Measurements from ENCODE around the gene NPSR1.

DNA sequence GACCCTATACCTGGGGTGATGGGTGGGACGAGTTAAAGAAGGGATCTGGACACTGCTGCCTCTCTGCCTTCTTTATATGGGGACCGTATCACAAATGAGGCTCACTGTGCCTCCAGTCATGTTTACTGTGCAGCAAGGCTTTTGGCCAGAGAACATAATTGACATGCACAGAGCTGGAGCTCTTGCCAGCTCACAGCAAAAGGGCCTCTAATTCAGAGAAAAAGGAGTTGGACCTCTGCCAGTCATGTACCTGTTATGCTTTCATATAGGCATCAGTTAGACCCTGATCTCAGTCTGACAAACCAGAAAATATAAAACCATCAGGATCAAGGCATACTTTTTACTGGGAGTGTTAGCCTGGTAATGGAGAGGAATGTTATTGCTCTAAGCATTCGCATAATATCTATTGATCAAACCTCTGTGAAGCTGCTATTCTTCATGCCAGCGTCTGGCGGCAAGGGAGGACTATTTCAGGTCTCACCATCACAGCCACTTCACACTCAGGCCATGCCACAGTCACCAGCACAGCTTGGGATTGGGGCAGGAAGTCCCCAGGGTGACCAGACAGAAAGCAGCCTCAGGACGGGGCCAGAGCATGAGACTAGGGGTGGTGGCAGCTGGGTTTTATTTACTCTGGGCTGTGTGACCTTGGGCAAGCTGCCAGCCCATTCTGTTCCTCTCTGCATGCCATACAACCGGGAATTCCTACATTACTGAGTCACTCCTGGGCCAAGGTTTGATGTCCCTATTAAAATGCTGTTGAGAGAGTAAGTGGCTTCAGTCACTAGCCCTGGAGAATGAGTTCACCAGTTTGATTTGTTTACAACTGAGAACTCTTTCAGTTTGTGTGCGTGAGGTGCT is 90.1 kb downstream of the NPSR1 start:
- TF ChIP-seq, protein P1, sequence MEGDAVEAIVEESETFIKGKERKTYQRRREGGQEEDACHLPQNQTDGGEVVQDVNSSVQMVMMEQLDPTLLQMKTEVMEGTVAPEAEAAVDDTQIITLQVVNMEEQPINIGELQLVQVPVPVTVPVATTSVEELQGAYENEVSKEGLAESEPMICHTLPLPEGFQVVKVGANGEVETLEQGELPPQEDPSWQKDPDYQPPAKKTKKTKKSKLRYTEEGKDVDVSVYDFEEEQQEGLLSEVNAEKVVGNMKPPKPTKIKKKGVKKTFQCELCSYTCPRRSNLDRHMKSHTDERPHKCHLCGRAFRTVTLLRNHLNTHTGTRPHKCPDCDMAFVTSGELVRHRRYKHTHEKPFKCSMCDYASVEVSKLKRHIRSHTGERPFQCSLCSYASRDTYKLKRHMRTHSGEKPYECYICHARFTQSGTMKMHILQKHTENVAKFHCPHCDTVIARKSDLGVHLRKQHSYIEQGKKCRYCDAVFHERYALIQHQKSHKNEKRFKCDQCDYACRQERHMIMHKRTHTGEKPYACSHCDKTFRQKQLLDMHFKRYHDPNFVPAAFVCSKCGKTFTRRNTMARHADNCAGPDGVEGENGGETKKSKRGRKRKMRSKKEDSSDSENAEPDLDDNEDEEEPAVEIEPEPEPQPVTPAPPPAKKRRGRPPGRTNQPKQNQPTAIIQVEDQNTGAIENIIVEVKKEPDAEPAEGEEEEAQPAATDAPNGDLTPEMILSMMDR (IDR thresholded peaks at IDR 0.05) = no peak
- no peak for TF ChIP-seq POLR2AphosphoS5 (IDR thresholded peaks at IDR 0.05)
- TF ChIP-seq POLR2A (IDR thresholded peaks at IDR 0.05) = no peak

Data from sigmoid colon (tissue), 4 donors.